ENCODE measurements around the gene WWOX. TPM values are rescaled to one million over a fixed set of nuclear protein-coding genes. Genes with fewer than 3 reads are reported as not detected.

Gene WWOX
- total and polyA plus RNA-seq, 2 of the 13 experiments (the other 11 are each of a cell fraction or from before 2014, with no cell fraction given) = 9.1 to 37.4 TPM

- H3K4me2 ChIP-seq (ENCODE audit: low read depth, low read length) = no peak overlapping the region
- no peak overlapping the region for H2AFZ ChIP-seq (ENCODE audit: low read length)
- no peaks in the 10 kb centered on the region for H3K9me3 ChIP-seq (ENCODE audit: low read length)
- intact Hi-C loops (cut with micrococcal nuclease; ENCODE audit: unreplicated experiment) = no loop called here
- CTCF ChIA-PET (ENCODE audit: low intra/inter-chr PET ratio, low total read pairs) = no interaction called here
- no peaks in the 10 kb centered on the region for H4K20me1 ChIP-seq (ENCODE audit: insufficient read depth, low read length)
- H3K79me2 ChIP-seq (ENCODE audit: insufficient read depth, low read length) = no peaks in the 10 kb centered on the region
- H3K4me3 ChIP-seq (replicated peaks in 1 of 3; ENCODE audit: insufficient read depth in 1 of 3, low read depth in 2 of 3, low read length in 3 of 3) = no peak overlapping the region
- in situ Hi-C loops (cut with HindIII; ENCODE audit: extremely low pct_ligation_motif_present, low pct_unique_long_range_greater_than_20kb) = no loop called here
- no peaks in the 10 kb centered on the region; a peak in 1 of 5 replicates for H3K36me3 ChIP-seq (replicated peaks in 1 of 2; ENCODE audit: control insufficient read depth in 1 of 2, insufficient read depth in 2 of 2, low read length in 2 of 2)
- H3K27ac ChIP-seq (ENCODE audit: extremely low read length, insufficient read depth, low read length) = no peak overlapping the region
- no peak overlapping the region for H3K9ac ChIP-seq (ENCODE audit: insufficient read depth, low read depth, low read length)
- no peak for DNase-seq (ENCODE audit: low spot score)
- peaks cover 24% of the 10 kb centered on the region for H3K4me1 ChIP-seq (ENCODE audit: insufficient read depth, low read length)
- TF ChIP-seq ZNF788 (CRISPR knock-in tag; IDR thresholded peaks at IDR 0.05; ENCODE audit: borderline replicate concordance) = no peak
- TF ChIP-seq, protein P1, sequence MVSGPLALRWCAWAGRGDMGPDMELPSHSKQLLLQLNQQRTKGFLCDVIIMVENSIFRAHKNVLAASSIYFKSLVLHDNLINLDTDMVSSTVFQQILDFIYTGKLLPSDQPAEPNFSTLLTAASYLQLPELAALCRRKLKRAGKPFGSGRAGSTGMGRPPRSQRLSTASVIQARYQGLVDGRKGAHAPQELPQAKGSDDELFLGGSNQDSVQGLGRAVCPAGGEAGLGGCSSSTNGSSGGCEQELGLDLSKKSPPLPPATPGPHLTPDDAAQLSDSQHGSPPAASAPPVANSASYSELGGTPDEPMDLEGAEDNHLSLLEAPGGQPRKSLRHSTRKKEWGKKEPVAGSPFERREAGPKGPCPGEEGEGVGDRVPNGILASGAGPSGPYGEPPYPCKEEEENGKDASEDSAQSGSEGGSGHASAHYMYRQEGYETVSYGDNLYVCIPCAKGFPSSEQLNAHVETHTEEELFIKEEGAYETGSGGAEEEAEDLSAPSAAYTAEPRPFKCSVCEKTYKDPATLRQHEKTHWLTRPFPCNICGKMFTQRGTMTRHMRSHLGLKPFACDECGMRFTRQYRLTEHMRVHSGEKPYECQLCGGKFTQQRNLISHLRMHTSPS (CRISPR knock-in tag; IDR thresholded peaks at IDR 0.05; ENCODE audit: low read depth) = no peak
- TF ChIP-seq NR3C1 (CRISPR knock-in tag; IDR thresholded peaks at IDR 0.05) = no peak
- TF ChIP-seq, protein P2, sequence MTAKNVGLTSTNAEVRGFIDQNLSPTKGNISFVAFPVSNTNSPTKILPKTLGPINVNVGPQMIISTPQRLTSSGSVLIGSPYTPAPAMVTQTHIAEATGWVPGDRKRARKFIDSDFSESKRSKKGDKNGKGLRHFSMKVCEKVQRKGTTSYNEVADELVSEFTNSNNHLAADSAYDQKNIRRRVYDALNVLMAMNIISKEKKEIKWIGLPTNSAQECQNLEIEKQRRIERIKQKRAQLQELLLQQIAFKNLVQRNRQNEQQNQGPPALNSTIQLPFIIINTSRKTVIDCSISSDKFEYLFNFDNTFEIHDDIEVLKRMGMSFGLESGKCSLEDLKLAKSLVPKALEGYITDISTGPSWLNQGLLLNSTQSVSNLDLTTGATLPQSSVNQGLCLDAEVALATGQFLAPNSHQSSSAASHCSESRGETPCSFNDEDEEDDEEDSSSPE (CRISPR knock-in tag; IDR thresholded peaks at IDR 0.05) = no peak
- TF ChIP-seq ARID5B (CRISPR knock-in tag; IDR thresholded peaks at IDR 0.05) = no peak
- TF ChIP-seq SMARCE1 (IDR thresholded peaks at IDR 0.05; ENCODE audit: borderline replicate concordance) = no peak
- no peak for TF ChIP-seq NFE2L2 (IDR thresholded peaks at IDR 0.05; ENCODE audit: low read length)
- no peak for TF ChIP-seq ZKSCAN1 (IDR thresholded peaks at IDR 0.05; ENCODE audit: low read length)
- TF ChIP-seq ZNF598 (CRISPR knock-in tag; IDR thresholded peaks at IDR 0.05; ENCODE audit: borderline replicate concordance) = no peak
- ATAC-seq = no peak
- H3K27me3 ChIP-seq (ENCODE audit: control insufficient read depth in 1 of 2, insufficient read depth in 2 of 2, low read length in 2 of 2) = no peaks in the 10 kb centered on the region
- no peak for FAIRE-seq
- BruUV-seq (replicated peaks) = no TSS peak
- WGBS (ENCODE audit: low lambda C conversion rate) = 94% methylated on average over 5 of the region's 5 CpGs
- POLR2A ChIA-PET = no interaction called here
Measured at GRCh38 chr16:78446486-78446885, 347.0 kb downstream of the WWOX start.
